Smooth muscle cell (in vitro differentiated cells): Measurements from ENCODE around the gene F7. TPM values are rescaled to one million over a fixed set of nuclear protein-coding genes. Genes with fewer than 3 reads are reported as not detected.

Experiments
- DNase-seq: peaks from one replicate; lab custom pipeline; 2025; ENCODE audit not compliant: unreplicated experiment; lab: John Stamatoyannopoulos, UW
- H2AFZ ChIP-seq: fragments of 200-600 bp; sonication (generic); 2 replicates; pipeline ENCODE4 v1.6.0; 2016; ENCODE audit warnings: antibody characterized with exemption, low read depth, mild to moderate bottlenecking
- H3F3A ChIP-seq: fragments of 200-600 bp; sonication (generic); 2 replicates; pipeline ENCODE4 v1.6.0; 2017; ENCODE audit warnings: antibody characterized with exemption, low read depth
- H3K27ac ChIP-seq: fragments of 200-600 bp; sonication (generic); 2 replicates; pipeline ENCODE4 v1.5.1; 2016; ENCODE audit warnings: low read depth, mild to moderate bottlenecking
- H3K27me3 ChIP-seq: fragments of 200-600 bp; sonication (generic); 2 replicates; pipeline ENCODE4 v1.6.1; 2016; ENCODE audit warnings: low read depth, mild to moderate bottlenecking
- H3K36me3 ChIP-seq: fragments of 200-600 bp; sonication (generic); 2 replicates; pipeline ENCODE4 v1.5.1; 2016; ENCODE audit warnings: low read depth
- H3K4me1 ChIP-seq: fragments of 200-600 bp; sonication (generic); 2 replicates; pipeline ENCODE4 v1.5.1; 2016; ENCODE audit warnings: low read depth
- H3K4me2 ChIP-seq: fragments of 200-600 bp; sonication (generic); 2 replicates; pipeline ENCODE4 v1.6.0; 2016; ENCODE audit warnings: mild to moderate bottlenecking
- H3K4me3 ChIP-seq: fragments of 200-600 bp; sonication (generic); 2 replicates; pipeline ENCODE4 v1.5.1; 2016; ENCODE audit warnings: mild to moderate bottlenecking
- H3K79me2 ChIP-seq: fragments of 200-600 bp; sonication (generic); 2 replicates; pipeline ENCODE4 v1.6.0; 2016; ENCODE audit warnings: low read depth, mild to moderate bottlenecking
- H3K9ac ChIP-seq: fragments of 200-600 bp; sonication (generic); 2 replicates; pipeline ENCODE4 v1.6.0; 2016; ENCODE audit warnings: low read depth
- H3K9me3 ChIP-seq: fragments of 200-600 bp; sonication (generic); replicated peaks from 2 replicates; pipeline ENCODE4 v1.5.1; 2016; ENCODE audit warnings: low read depth
- H4K20me1 ChIP-seq: fragments of 200-600 bp; sonication (generic); 2 replicates; pipeline ENCODE4 v1.6.0; 2016; ENCODE audit warnings: low read depth
- WGBS: methylation state at CpG from one replicate; pipeline ENCODE4 v1.1.7; 2016; ENCODE audit warnings: low lambda C conversion rate; 5-methylcytosine and 5-hydroxymethylcytosine counted together
- polyA plus RNA-seq: library from polyadenylated mRNA; unstranded; fragments of >200 nt; fragmentation: Nextera tagmentation; extraction: Ambion mirVana; gene quantifications from 2 replicates; pipeline ENCODE4 v1.2.1, GENCODE V29; 2016
- total RNA-seq: library from RNA; depleted of rRNA; stranded (reverse); fragments of >200 nt; gene quantifications from 2 replicates; pipeline ENCODE4 v1.2.3, GENCODE V29; 2014
- TF ChIP-seq, protein P1 (sequence below): fragments of 200-600 bp; sonication (generic); IDR thresholded peaks from 2 replicates; pipeline ENCODE4 v1.5.1; 2017; ENCODE audit warnings: borderline replicate concordance, mild to moderate bottlenecking, antibody characterized with exemption; ENCODE audit not compliant: insufficient read depth, poor library complexity, severe bottlenecking

Gene F7
- total and polyA plus RNA-seq, 2 experiments from 2014 or later: 0.63 to 1.7 TPM

DNA sequence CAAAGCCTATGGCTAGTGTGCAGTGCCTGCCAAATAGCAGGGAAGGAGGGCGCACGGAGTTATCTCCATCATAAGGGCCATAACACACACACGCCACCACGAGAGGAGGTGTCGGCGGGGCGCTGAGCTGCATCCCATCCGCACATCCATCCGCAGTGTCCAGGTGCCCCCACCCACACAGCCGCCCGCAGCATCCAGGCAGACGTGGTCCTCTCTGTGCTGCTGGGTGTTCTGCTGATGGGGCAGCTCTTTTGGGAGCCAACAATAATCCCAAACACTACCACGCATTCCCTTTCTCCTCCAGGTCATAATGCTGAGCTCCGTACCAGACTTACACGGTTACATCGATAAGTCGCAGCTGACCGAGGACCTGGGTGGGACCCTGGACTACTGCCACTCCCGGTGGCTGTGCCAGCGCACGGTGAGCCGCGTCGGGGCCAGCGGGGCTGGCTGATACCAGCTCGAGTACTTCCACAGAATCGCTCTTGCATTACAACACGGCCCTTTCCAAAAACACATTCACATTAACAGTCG is 41.5 kb upstream of the F7 start:
- H3F3A ChIP-seq: no peaks in the 10 kb centered on the region
- H3K4me1 ChIP-seq: no peaks in the 10 kb centered on the region
- H3K36me3 ChIP-seq: no peaks in the 10 kb centered on the region
- no peaks in the 10 kb centered on the region for H4K20me1 ChIP-seq
- no peak for DNase-seq
- no peak overlapping the region for H3K4me3 ChIP-seq
- H3K9me3 ChIP-seq: no peaks in the 10 kb centered on the region
- no peaks in the 10 kb centered on the region for H3K27me3 ChIP-seq
- WGBS: 94% methylated on average over 29 of the region's 29 CpGs
- H3K27ac ChIP-seq: no peak overlapping the region
- no peak overlapping the region for H2AFZ ChIP-seq
- TF ChIP-seq, protein P1, sequence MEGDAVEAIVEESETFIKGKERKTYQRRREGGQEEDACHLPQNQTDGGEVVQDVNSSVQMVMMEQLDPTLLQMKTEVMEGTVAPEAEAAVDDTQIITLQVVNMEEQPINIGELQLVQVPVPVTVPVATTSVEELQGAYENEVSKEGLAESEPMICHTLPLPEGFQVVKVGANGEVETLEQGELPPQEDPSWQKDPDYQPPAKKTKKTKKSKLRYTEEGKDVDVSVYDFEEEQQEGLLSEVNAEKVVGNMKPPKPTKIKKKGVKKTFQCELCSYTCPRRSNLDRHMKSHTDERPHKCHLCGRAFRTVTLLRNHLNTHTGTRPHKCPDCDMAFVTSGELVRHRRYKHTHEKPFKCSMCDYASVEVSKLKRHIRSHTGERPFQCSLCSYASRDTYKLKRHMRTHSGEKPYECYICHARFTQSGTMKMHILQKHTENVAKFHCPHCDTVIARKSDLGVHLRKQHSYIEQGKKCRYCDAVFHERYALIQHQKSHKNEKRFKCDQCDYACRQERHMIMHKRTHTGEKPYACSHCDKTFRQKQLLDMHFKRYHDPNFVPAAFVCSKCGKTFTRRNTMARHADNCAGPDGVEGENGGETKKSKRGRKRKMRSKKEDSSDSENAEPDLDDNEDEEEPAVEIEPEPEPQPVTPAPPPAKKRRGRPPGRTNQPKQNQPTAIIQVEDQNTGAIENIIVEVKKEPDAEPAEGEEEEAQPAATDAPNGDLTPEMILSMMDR: no peak
- H3K9ac ChIP-seq: no peak overlapping the region
- H3K4me2 ChIP-seq: no peak overlapping the region
- H3K79me2 ChIP-seq: no peaks in the 10 kb centered on the region

DNA sequence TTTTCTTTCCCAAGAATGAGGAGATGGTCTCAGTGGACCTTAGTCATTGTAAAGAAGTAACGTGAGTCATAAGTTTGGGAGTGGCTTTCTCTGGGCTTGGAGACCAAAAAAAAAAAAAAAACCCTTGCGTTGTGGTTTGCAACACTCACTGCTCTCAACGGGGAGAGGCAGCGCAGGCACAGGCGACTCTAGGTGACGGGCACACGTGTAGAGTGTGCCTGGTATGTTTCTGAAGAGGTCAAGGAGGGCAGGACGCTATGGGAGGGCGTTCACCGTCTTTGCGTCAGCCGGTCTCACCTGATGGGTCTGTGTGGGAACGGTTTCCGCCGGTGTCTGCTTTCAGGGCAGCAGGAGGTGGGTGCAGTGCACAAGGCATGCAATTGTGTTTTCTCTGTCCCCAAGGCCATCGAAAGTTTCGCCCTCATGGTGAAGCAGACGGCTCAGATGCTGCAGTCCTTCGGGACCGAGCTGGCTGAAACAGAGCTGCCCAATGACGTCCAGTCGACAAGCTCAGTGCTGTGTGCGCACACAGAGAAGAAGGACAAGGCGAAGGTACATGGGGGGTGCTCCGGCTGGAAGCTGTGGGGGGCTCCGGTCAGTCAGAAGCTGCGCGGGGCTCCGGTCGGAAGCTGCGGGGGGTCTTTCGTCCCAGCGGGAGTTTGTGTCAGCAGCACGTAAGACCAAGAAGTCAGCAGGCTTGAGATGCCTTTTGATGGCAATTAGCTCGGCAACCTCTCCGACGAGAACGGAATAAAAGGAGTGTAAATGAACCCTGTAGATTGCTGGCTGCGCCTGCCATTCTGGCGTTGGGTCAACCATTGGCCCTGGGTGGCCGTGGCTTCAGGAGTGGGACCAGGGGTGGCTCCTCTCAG is 40.8 kb upstream of the F7 start:
- Histone ChIP-seq H3K27me3 (no peaks in the 10 kb centered on the region), H3K4me3 (no peak overlapping the region), H3K9me3 (no peaks in the 10 kb centered on the region), H2AFZ (no peak overlapping the region), H3K36me3 (no peaks in the 10 kb centered on the region), H4K20me1 (no peaks in the 10 kb centered on the region), H3F3A (no peaks in the 10 kb centered on the region), H3K4me1 (no peaks in the 10 kb centered on the region), H3K4me2 (no peak overlapping the region), H3K27ac (no peak overlapping the region), H3K79me2 (no peaks in the 10 kb centered on the region), H3K9ac (no peak overlapping the region)
- DNase-seq: no peak
- TF ChIP-seq, protein P1: no peak
- 85% methylated on average over 41 of the region's 41 CpGs for WGBS

DNA sequence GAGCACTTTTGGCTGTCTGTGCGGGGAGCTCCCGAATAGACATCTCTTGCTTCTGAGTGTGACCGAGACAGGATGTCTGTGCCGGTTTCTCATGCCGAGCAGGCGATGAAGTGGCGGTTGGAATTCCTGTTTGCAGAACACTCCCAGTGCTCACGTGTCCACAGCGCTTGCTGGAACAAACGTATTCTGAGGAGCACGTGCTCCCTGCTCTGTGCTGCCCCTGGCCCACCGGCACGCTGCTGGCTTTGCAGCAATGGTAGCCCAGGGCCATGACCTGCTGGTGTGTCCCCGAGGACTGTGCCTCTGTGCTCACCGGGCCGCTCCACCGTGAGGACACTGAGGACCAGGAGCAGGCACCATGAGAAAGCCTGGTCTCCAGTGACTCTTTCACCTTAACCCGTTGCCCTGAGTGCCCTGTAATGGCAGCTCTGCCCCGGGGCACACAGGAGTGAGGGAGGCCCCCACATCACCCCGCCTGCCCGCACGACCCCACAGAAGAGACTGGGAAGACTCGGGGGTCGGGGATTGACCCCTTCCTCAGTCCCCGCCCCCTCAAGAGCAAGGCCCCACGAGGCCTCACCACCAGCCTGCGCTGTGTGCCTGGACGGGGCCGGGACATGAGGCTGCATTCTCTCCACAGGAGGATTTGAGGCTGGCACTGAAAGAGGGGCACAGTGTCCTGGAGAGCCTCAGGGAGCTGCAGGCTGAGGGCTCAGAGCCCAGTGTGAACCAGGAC is 40.0 kb upstream of the F7 start:
- H3K79me2 ChIP-seq: no peaks in the 10 kb centered on the region
- H3F3A ChIP-seq: no peaks in the 10 kb centered on the region
- TF ChIP-seq, protein P1: no peak
- no peaks in the 10 kb centered on the region for H3K36me3 ChIP-seq
- H3K9me3 ChIP-seq: no peaks in the 10 kb centered on the region
- no peaks in the 10 kb centered on the region for H4K20me1 ChIP-seq
- H3K27me3 ChIP-seq: no peaks in the 10 kb centered on the region
- DNase-seq: no peak
- no peak overlapping the region for H3K4me3 ChIP-seq
- no peaks in the 10 kb centered on the region for H3K4me1 ChIP-seq
- H3K27ac ChIP-seq: no peak overlapping the region
- no peak overlapping the region for H3K4me2 ChIP-seq
- 90% methylated on average over 25 of the region's 29 CpGs for WGBS
- no peak overlapping the region for H2AFZ ChIP-seq
- no peak overlapping the region for H3K9ac ChIP-seq
